Measurements from ENCODE around the gene P2RY2. TPM values are rescaled to one million over a fixed set of nuclear protein-coding genes. Genes with fewer than 3 reads are reported as not detected.

P2RY2 gene
- total RNA-seq, 1 donor from 2014 or later: 0.45 TPM

- Histone ChIP-seq H3K9ac (no peak overlapping the region), H3K79me2 (ENCODE audit: low read depth) (no peaks in the 10 kb centered on the region), H2AFZ (replicated peaks) (no peak overlapping the region), H3K9me3 (ENCODE audit: low read depth) (no peaks in the 10 kb centered on the region), H4K20me1 (ENCODE audit: low read depth) (no peaks in the 10 kb centered on the region), H3K4me2 (no peak overlapping the region), H3K27ac (no peak overlapping the region), H3K27me3 (no peaks in the 10 kb centered on the region), H3F3A (ENCODE audit: low read depth) (no peaks in the 10 kb centered on the region), H3K36me3 (no peaks in the 10 kb centered on the region), H3K4me3 (no peak overlapping the region), H3K4me1 (no peaks in the 10 kb centered on the region)
- Mint-ChIP-seq H3K27ac (peak overlapping the region; percentile 59), H3K36me3 (no peaks in the 10 kb centered on the region), H3K4me3 (peak overlapping the region; percentile 25), H3K4me1 (peaks cover 19% of the 10 kb centered on the region), H3K27me3 (ENCODE audit: insufficient read depth, low read depth) (peaks cover 13% of the 10 kb centered on the region), H3K9me3 (no peaks in the 10 kb centered on the region)
- TF ChIP-seq CTCF (IDR thresholded peaks at IDR 0.05) (no peak), EZH2phosphoT487 (IDR thresholded peaks at IDR 0.05) (no peak), EZH2 (IDR thresholded peaks at IDR 0.05) (no peak)
- DNase-seq (ENCODE audit: low spot score): no peak
Measured at GRCh38 chr11:73239571-73240189, 21.6 kb downstream of the P2RY2 start.

GRCh38 chr11:73240190-73240781, 22.2 kb downstream of the P2RY2 start:
- Mint-ChIP-seq H3K36me3 (no peaks in the 10 kb centered on the region), H3K9me3 (no peaks in the 10 kb centered on the region), H3K4me3 (no peak overlapping the region), H3K27me3 (ENCODE audit: insufficient read depth, low read depth) (peaks cover 12% of the 10 kb centered on the region), H3K4me1 (peaks cover 25% of the 10 kb centered on the region), H3K27ac (peak overlapping the region; percentile 59)
- Histone ChIP-seq H3K27ac (no peak overlapping the region), H3K4me2 (no peak overlapping the region), H3K4me1 (no peaks in the 10 kb centered on the region), H2AFZ (replicated peaks) (no peak overlapping the region), H3K9ac (no peak overlapping the region), H3K79me2 (ENCODE audit: low read depth) (no peaks in the 10 kb centered on the region), H4K20me1 (ENCODE audit: low read depth) (no peaks in the 10 kb centered on the region), H3K4me3 (no peak overlapping the region), H3K27me3 (no peaks in the 10 kb centered on the region), H3K9me3 (ENCODE audit: low read depth) (no peaks in the 10 kb centered on the region), H3K36me3 (no peaks in the 10 kb centered on the region), H3F3A (ENCODE audit: low read depth) (no peaks in the 10 kb centered on the region)
- TF ChIP-seq CTCF (IDR thresholded peaks at IDR 0.05) (no peak), EZH2 (IDR thresholded peaks at IDR 0.05) (no peak), EZH2phosphoT487 (IDR thresholded peaks at IDR 0.05) (no peak)
- DNase-seq (ENCODE audit: low spot score): peak; percentile 48

GRCh38 chr11:73241300-73241699, 23.2 kb downstream of the P2RY2 start:
- Mint-ChIP-seq H3K9me3 (no peaks in the 10 kb centered on the region), H3K4me1 (peaks cover 34% of the 10 kb centered on the region), H3K4me3 (no peak overlapping the region), H3K27me3 (ENCODE audit: insufficient read depth, low read depth) (peaks cover 11% of the 10 kb centered on the region), H3K27ac (no peak overlapping the region), H3K36me3 (no peaks in the 10 kb centered on the region)
- Histone ChIP-seq H4K20me1 (ENCODE audit: low read depth) (no peaks in the 10 kb centered on the region), H3K27ac (no peak overlapping the region), H3K4me1 (peaks cover 7% of the 10 kb centered on the region), H3K9ac (no peak overlapping the region), H3F3A (ENCODE audit: low read depth) (peaks cover 4% of the 10 kb centered on the region), H3K36me3 (no peaks in the 10 kb centered on the region), H3K27me3 (no peaks in the 10 kb centered on the region), H3K4me3 (no peak overlapping the region), H3K79me2 (ENCODE audit: low read depth) (no peaks in the 10 kb centered on the region), H2AFZ (replicated peaks) (no peak overlapping the region), H3K4me2 (no peak overlapping the region), H3K9me3 (ENCODE audit: low read depth) (no peaks in the 10 kb centered on the region)
- no peak for DNase-seq (ENCODE audit: low spot score)
- TF ChIP-seq EZH2phosphoT487 (IDR thresholded peaks at IDR 0.05) (no peak), CTCF (IDR thresholded peaks at IDR 0.05) (no peak), EZH2 (IDR thresholded peaks at IDR 0.05) (no peak)

All from neural progenitor cell (in vitro differentiated cells).